Keratinocyte (primary cell): ENCODE results near the gene GATD1.

Experiments
- CTCF ChIP-seq, 3 experiments: IDR thresholded peaks in 1 of 3; conservative IDR thresholded peaks in 1 of 3; optimal IDR thresholded peaks in 1 of 3; 2 replicates in 2 of 3; 3 replicates in 1 of 3; pipeline versions ENCODE3 to v1.5.1; 2011; ENCODE audit warnings: low read length in 3 of 3, mild to moderate bottlenecking in 3 of 3, moderate library complexity in 2 of 3, control low read depth in 1 of 3, inconsistent platforms in 1 of 3; ENCODE audit not compliant: insufficient read depth in 2 of 3; ENCODE audit errors: extremely low read depth in 1 of 3
- EZH2 ChIP-seq: IDR thresholded peaks from one replicate; pipeline ENCODE4 v1.6.1; 2012; ENCODE audit warnings: inconsistent platforms, mild to moderate bottlenecking, low read length, moderate library complexity

DNA sequence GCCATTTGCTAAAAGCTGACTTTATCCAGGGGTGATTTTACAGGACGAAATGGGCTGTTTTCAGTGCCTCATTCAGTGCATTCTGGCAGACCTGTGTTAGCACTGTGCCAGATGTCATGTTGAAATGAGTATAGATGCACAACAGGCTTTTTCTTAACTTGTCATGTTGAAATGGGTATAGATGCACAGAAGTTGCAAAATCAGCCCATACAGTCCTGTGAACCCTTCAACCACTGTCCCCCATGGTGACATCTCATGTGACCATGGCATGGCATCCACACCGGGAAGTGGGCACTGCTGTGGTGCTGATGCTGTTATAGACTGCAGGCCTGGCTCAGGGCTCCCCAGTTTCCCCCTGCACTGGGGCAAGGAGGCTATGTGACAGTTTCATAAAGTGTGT is 27.6 kb downstream of the GATD1 start:
- TF ChIP-seq CTCF (optimal IDR thresholded peaks at IDR 0.05 in 1 of 3, IDR thresholded peaks at IDR 0.05 in 1 of 3, conservative IDR thresholded peaks at IDR 0.05 in 1 of 3; ENCODE audit: extremely low read depth in 1 of 3, insufficient read depth in 2 of 3, low read length in 3 of 3), result no peak
- TF ChIP-seq EZH2, result no peak
